Neutrophil (primary cell): ENCODE results near the gene NALCN.

Experiments
- H3K27ac ChIP-seq: fragments of 200-600 bp; sonication (generic); 2 replicates; pipeline ENCODE4 v1.5.1; 2016; ENCODE audit warnings: mild to moderate bottlenecking, moderate library complexity
- H3K27me3 ChIP-seq: fragments of 200-600 bp; sonication (generic); 2 replicates; pipeline ENCODE4 v1.6.0; 2016; ENCODE audit warnings: mild to moderate bottlenecking
- H3K36me3 ChIP-seq: fragments of 200-600 bp; sonication (generic); 2 replicates; pipeline ENCODE4 v1.5.1; 2017
- H3K4me1 ChIP-seq, 2 experiments: fragments of 200-600 bp in 1 of 2; sonication (generic) in 1 of 2; 1 replicate in 1 of 2; 2 replicates in 1 of 2; pipeline versions ENCODE4 v1.5.1 to v1.6.1; 2013 to 2016; ENCODE audit warnings: low read depth in 1 of 2, low read length in 1 of 2, mild to moderate bottlenecking in 1 of 2, moderate library complexity in 1 of 2; ENCODE audit not compliant: control insufficient read depth in 1 of 2, insufficient read depth in 1 of 2
- H3K4me3 ChIP-seq, 2 experiments: fragments of 200-600 bp in 1 of 2; sonication (generic) in 1 of 2; 1 replicate in 1 of 2; 2 replicates in 1 of 2; pipeline ENCODE4 v1.5.1; 2013 to 2016; ENCODE audit warnings: low read depth in 1 of 2, low read length in 1 of 2, mild to moderate bottlenecking in 1 of 2, moderate library complexity in 1 of 2
- H3K9me3 ChIP-seq: fragments of 200-600 bp; sonication (generic); 2 replicates; pipeline ENCODE4 v1.5.1; 2016
- CTCF ChIP-seq: fragments of 200-600 bp; sonication (generic); IDR thresholded peaks from 2 replicates; pipeline ENCODE4 v1.5.1; 2016; ENCODE audit warnings: antibody characterized with exemption

NALCN gene

GRCh38 chr13:101155920-101156319, 260.4 kb downstream of the NALCN start:
- Histone ChIP-seq H3K27ac (no peak overlapping the region), H3K27me3 (peaks cover 19% of the 10 kb centered on the region), H3K4me1 (no peaks in the 10 kb centered on the region), H3K4me3 (no peak overlapping the region), H3K36me3 (no peaks in the 10 kb centered on the region), H3K9me3 (no peaks in the 10 kb centered on the region)
- no peak for TF ChIP-seq CTCF

GRCh38 chr13:101152184-101152583, 264.1 kb downstream of the NALCN start:
- no peak for TF ChIP-seq CTCF
- no peak overlapping the region for H3K4me3 ChIP-seq
- H3K27me3 ChIP-seq: peaks cover 34% of the 10 kb centered on the region
- no peak overlapping the region for H3K27ac ChIP-seq
- H3K9me3 ChIP-seq: no peaks in the 10 kb centered on the region
- H3K4me1 ChIP-seq: no peaks in the 10 kb centered on the region
- H3K36me3 ChIP-seq: no peaks in the 10 kb centered on the region

- Histone ChIP-seq H3K36me3 (no peaks in the 10 kb centered on the region), H3K9me3 (no peaks in the 10 kb centered on the region), H3K4me3 (no peak overlapping the region), H3K4me1 (no peaks in the 10 kb centered on the region), H3K27ac (no peak overlapping the region), H3K27me3 (peaks cover 34% of the 10 kb centered on the region)
- no peak for TF ChIP-seq CTCF
Observed at GRCh38 chr13:101150998-101151397, 265.3 kb downstream of the NALCN start.

- Histone ChIP-seq H3K9me3 (no peaks in the 10 kb centered on the region), H3K36me3 (no peaks in the 10 kb centered on the region), H3K4me1 (no peaks in the 10 kb centered on the region), H3K4me3 (no peak overlapping the region), H3K27me3 (peaks cover 34% of the 10 kb centered on the region), H3K27ac (no peak overlapping the region)
- no peak for TF ChIP-seq CTCF
Observed at GRCh38 chr13:101149735-101150384, 266.4 kb downstream of the NALCN start.

- Histone ChIP-seq H3K9me3 (no peaks in the 10 kb centered on the region), H3K4me3 (no peak overlapping the region), H3K27ac (no peak overlapping the region), H3K4me1 (no peaks in the 10 kb centered on the region), H3K36me3 (no peaks in the 10 kb centered on the region), H3K27me3 (peaks cover 19% of the 10 kb centered on the region)
- no peak for TF ChIP-seq CTCF
Observed at GRCh38 chr13:101146101-101146898, 270.0 kb downstream of the NALCN start.
